Adrenal gland (tissue), 5 donors: ENCODE results near the gene SIGLEC7.

Experiments used
- CTCF ChIP-seq, 6 experiments: fragments of 450-650 bp in 4 of 6; fragments of 200-600 bp in 2 of 6; sonication (generic) in 1 of 6; IDR thresholded peaks; 1 replicate in 5 of 6; 2 replicates in 1 of 6; pipeline versions ENCODE4 v1.5.1 to v1.8.0; 2016 to 2021; ENCODE audit warnings: antibody characterized with exemption in 6 of 6, mild to moderate bottlenecking in 2 of 6, moderate library complexity in 1 of 6
- POLR2A ChIP-seq, 2 donors: fragments of 450-650 bp; IDR thresholded peaks; one replicate each; pipeline ENCODE4 v1.6.1; 2017; ENCODE audit warnings: antibody characterized with exemption in 2 of 2, mild to moderate bottlenecking in 2 of 2, moderate library complexity in 1 of 2
- donor health status: DM: no; HTN: no; CAD: no.

- no peak for TF ChIP-seq CTCF (IDR thresholded peaks at IDR 0.05)
- TF ChIP-seq POLR2A (IDR thresholded peaks at IDR 0.05): no peak
Measured at GRCh38 chr19:51146751-51147150, 4.7 kb downstream of the SIGLEC7 start.
